Hindlimb muscle (tissue), 1 donor: Measurements from ENCODE around the gene C19orf44. TPM values are rescaled to one million over a fixed set of nuclear protein-coding genes. Genes with fewer than 3 reads are reported as not detected.
"Not testable (repeated sequence)": the region's sequence is repeated elsewhere in the genome, so short reads cannot be mapped to it uniquely, and the experiment has no call there.

Source experiments
- DNase-seq: peaks from one replicate; pipeline ENCODE4 v3.0.0-alpha.2; 2013
- polyA plus RNA-seq: library from polyadenylated mRNA; unstranded; fragments of 120-200 nt; gene quantifications from one replicate; pipeline ENCODE4 v1.2.1, GENCODE V29; 2013; ENCODE audit not compliant: insufficient read length

Gene C19orf44
- polyA plus RNA-seq, 1 donor = 6.2 TPM

DNA sequence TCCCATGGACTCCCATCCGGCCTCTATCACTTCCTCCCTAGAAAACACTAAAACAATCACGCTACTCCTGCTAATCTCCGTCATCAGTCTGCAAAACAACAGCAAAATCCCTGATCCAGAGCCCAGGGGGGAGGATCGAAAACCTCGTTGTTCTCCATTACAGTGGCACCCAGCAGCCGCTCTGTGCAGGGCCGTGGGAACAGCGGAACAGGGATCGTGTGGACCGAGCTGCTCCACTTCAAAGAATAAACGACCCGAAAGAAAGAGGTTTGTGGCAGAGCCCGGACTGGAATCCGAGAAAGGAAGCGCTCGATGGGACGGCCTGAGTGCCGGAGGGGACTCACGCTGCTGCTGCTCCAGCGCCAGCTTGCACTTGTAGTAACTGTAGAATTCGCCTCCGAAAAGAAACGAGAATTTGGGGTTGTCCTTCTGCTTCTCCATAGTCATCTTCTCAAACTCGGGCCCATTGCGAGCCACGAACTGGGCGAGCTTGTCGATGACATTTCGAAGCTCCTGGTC, 45.4 kb downstream of the C19orf44 start:
- DNase-seq = peak; percentile 25

DNA sequence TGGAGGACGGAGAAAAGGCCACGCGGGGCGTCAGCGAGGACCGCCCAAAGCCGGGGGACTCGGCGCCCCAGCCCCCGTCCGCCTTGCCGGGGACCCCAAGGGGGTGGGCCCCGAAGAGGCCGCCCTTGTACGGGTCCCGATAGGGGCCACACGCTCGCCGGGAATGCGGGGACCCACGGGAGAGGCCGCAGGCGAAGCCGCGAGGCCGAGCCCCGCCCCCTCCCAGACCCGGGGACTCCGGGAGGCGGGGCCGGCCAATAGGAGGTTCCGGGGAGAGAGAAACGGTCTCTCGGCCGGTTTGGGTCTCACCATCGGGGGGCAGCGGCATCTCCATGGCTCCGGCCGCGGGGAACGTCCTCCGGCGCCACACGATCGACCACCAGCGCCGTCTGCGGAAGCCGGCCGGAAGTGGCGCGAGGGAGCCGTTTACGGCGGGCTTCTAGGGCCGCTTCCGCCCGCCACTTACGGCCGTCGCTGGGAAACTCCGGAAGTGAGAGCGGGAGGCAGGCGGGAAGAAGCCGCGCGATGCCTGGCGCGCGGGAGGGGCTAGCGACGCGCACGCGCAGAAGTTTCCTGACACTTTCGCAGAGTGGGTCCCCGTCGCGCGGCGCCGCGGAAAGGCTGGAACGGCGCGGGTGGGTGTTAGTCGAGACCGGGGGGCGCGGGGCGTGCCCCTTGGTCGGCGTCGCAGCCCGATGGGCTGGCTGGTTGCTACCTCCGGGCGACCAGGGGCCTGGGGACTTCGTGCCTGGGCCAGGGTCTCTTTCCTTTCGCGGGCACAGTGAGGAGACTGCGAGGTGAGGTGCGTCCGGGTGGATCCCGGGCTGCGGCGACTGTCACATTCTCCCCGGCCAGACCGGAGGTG, 46.1 kb downstream of the C19orf44 start, which contains the start of gene CHERP:
TSS of gene CHERP (minus strand) at position 393 of the 865 bp plus-strand sequence. CDS start at position 334, 59 bp downstream.
- peak; percentile 97 for DNase-seq

DNA sequence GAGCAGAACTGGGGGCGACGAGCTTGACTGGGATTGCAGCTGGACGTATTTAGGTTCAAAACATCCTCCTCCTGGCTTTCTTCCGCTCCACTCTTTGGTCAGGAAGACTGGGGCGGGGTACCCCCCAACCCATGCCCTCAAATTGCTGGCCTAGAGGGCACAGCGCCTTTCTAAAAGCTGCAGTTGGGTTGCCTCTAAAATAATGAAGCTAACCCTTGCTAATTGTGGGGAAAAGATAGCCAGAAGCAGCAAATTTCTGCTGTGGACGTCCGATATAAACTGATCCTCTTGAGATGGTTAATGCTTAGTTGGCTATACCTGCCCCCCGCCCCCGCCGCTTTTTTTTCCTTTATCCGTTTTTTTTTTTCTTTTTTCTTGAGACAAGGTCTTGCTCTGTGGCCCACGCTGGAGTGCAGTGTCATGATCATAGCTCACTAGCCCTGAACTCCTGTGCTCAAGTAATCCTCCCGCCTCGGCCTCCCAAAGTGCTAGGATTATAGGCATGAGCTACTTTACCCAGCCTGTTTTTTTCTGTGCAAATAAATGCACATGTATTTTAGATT, 46.8 kb downstream of the C19orf44 start:
- no peak for DNase-seq

DNA sequence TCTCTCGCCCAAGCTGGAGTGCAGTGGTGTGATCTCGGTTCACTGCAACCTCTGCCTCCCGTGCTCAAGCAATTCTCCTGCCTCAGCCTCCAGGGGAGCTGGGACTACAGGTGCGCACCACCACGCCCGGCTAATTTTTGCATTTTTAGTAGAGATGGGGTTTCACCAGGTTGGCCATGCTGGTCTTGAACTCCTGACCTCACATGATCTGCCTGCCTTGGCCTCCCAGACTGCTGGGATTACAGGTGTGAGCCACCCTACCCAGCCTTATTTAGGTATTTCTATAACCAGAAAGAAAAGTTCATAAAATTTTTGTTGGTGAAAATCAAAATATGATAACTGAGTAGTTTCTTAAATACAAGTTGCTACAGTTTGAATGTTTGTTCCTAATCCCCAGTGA, 47.5 kb downstream of the C19orf44 start:
- DNase-seq = not testable (repeated sequence)

DNA sequence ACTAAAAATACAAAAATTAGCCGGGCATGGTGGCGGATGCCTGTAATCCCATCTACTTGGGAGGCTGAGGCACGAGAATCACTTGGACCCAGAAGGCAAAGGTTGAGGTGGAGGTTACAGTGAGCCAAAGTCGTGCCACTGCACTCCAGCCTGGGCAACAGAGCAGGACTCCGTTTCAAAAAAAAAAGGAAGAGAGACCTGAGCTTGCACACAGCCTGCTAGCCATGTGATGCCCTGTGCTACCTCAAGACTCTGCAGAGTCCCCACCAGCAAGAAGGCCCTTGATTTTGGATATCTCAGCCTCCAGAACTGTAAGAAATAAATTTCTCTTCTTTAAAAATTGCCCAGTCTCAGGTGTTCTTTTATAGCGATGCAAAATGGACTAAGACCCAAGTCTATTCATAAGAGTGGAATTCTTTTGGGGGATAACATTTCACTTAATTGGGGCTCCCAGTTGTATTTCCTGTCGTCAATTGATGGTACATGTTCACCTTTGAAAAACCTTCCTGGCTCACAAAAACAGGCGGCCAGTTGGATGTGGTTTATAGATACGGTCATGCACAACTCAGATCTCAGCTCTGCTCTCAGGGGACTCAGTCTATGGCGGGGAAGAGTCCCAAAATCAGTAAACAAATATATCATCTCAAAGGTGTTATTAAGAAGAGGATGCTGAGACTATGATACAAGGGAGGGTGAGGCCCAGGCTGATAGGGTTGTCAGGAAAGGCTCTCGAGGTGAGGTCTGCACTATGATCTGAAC, 48.5 kb downstream of the C19orf44 start:
- no peak for DNase-seq

DNA sequence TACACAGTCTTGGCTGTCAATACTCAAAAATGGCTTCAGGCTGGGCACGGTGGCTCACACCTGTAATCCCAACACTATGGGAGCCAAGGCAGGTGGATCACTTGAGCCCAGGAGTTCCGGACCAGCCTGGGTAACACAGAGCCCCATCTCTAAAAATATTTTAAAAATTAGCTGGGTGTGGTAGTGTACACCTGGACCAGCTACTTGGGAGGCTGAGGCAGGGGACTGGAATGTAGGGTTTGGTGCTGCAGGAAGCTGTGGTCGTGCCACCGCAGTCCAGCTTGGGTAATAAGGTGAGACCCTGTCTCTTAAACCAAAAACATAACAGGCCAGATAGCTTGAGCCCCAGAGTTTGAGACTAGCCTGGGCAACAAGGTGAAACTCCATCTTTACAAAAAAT, 52.8 kb downstream of the C19orf44 start:
- no peak for DNase-seq

DNA sequence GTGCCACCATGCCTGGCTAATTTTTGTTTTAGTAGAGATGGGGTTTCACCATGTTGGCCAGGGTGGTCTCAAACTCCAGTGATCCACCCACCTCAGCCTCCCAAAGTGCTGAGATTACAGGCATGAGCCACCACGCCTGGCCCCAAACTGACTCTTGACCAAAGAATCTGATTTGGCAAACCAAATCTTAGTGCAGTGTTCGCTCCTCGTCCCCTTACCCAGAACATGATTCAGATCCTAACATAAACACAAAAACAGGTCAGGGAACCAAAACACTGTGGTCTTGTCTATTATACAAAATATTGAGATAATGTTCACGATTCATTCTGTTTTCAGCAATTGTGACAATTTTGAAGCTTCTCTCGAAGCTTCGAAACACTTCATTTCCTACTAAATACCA, 55.7 kb downstream of the C19orf44 start:
- DNase-seq = not testable (repeated sequence)

DNA sequence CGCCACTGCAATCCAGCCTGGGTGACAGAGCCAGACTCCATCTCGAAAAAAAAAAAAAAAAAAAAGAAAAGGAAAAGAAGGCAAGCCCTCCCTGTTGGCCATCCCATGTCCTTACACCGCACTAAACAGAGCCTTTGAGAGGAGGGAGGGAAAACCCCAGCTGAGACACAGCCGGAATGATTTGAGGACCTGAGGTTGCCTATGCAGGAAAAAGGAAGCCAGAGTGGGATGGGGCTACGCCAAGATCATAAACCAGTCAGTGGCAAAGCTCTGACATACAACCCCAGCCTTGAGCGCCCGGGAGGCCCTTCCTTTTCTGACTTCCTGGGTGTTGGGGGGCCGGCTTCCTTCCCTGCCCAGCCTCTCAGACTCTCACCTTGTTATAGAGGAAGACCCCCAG, 58.6 kb downstream of the C19orf44 start:
- no peak for DNase-seq

DNA sequence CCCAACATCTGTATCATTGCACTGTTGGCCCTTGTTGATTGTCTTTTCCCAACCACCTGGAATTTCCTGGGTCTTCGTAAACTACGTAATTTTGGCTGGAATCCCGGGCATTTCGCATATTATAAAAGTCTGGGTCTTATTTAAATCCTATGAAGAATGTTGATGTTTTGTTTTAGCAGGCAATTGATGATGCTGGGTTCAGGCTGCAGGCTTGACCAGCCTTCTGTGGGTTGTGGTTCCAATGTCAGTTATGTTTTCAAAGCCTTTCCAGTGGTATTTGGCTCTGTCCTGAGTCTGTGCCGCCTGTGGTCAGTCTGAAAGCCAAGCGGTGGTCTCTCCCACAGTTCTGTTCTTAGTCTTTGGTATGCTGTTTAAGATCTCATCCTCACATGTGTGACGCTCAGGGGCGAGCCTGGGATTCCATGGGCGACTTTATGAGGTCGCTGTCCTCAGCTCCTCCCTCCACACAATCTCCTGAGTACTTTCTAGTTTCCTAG, 63.6 kb downstream of the C19orf44 start:
- DNase-seq = no peak

DNA sequence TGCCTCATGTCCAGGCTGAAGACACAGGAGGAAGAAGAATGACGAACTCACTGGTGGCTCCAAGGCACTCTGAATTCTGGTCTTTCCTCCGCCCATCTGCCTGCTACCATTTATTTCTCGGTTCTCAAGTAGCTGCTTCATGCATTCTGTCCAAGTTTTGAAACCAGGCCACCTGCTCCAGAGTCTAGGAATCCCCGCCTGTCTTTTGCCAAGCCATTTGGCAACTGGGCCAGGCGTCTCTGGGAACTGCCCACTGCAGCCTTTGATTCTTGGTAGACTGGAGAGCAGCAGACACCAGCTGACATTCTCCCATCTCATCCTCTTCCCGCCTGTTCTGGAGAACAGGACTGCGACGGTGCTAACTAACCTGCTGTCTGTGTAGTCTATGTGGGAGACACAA, 65.2 kb downstream of the C19orf44 start:
- no peak for DNase-seq

DNA sequence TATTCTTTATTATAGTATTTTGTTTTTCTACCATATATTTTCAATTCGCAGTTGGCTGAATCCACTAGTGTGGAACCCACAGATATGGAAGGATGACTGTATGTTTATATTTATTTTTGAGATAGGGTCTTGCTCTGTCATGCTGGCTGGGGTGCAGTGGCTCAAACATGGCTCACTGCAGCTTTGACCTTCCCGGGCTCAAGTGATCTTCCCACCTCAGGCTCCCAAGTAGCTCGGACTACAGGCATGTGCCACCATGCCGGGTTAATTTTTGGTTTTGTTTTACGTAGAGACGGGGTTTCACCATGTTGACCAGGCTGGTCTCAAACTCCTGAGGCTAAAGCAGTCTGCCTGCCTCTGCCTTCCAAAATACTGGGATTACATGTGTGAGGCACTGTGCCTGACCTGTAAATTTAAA, 66.4 kb downstream of the C19orf44 start:
- DNase-seq = no peak

DNA sequence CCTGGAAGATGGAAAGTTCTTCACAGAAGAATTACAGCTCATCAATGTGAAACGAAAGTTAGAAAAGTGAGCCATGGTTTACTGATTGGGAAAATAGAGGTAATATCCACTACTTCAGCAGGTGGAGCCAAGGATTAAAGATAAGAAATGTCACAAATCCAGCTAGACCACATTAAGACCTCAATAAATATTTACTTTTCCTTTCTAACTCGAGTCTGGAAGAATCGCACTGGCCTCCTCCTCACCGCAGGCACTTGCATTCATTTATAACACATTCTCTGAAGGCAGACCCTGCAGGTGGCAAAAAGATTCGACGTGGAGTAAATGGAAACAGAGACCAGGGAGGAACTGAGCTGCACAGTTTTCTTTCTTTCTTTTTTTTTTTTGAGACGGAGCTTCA, 68.6 kb downstream of the C19orf44 start:
- DNase-seq = no peak

DNA sequence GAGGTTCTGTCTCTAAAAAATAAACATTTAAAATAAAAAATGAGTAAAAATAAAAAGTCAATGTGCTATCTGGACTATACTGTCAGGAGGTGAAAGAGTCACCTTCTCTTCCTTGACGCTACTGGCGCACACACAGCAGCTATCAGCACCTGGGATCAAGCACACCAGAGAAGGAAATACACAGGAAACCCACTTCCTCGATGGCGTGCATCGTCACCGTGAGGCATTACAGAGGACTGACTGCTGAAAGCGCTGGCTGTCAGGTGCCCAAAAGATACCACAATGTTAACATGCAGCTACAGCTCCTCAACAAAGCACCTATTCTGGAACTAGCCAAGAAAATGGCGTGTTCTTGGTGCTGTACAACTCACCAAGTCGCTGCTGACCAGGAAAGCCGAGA, 70.0 kb downstream of the C19orf44 start:
- DNase-seq = no peak

DNA sequence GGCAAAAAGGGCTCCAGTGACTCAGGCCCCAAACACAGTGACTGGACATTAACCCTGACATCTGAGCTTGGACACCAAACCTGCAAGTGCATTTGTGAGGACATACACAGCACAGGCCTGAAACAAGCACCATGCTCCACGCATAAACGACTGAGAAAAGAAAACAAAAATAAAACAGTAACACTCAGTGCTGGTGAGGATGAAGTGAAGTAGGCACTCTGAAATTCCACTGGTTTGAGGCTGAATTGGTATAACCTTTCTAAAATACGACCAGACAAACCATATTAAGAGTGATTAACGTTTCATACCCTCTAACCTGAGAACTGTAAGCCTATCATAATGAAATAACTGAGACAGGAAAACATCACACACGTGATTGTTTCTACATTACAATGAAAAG, 70.5 kb downstream of the C19orf44 start:
- DNase-seq = no peak

DNA sequence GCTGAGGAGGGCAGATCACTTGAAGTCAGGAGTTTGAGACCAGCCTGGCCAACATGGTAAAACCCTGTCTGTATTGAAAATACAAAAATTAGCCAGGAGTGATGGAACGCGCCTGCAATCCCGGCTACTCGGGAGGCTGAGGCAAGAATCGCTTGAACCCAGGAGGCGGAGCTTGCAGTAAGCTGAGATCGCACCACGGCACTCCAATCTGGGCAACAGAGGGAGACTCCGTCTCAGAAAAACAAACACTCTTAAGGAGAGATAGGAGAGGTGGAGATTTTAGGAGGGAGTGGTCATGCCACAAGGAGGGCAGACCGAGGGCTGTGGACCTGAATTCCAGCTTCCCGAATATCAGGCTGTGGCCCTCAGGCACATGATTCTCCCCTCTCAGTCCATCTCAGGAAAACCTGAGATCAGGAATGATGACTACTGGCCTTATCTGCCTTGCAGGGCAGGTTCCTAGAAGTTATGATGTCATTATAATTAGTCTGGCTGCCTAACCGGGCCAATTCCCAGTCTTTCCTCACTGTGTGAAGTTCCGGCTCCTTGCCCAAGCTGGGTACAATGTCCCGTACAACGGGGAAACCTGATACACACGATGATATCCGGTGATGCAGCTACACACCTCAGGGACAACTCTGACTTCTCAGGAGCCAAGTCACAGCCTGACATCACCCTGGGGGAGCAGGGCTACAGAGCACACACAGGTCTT, 73.6 kb downstream of the C19orf44 start:
- no peak for DNase-seq

Other genes starting within 250 kb of the C19orf44 start
- 88.4 TPM for gene KLF2, start 171.6 kb upstream of the C19orf44 start, polyA plus RNA-seq
- gene EPS15L1, start 24.4 kb upstream of the C19orf44 start, polyA plus RNA-seq = 26.4 TPM
- gene CALR3, start 227 bp upstream of the C19orf44 start, polyA plus RNA-seq = not detected
- gene CHERP, start 46.0 kb downstream of the C19orf44 start, polyA plus RNA-seq = 41.1 TPM
- 32.3 TPM for gene SLC35E1, start 76.0 kb downstream of the C19orf44 start, polyA plus RNA-seq
- 8.6 TPM for gene MED26, start 131.8 kb downstream of the C19orf44 start, polyA plus RNA-seq
- gene SMIM7, start 163.8 kb downstream of the C19orf44 start, polyA plus RNA-seq = 52.2 TPM
- gene TMEM38A, start 164.7 kb downstream of the C19orf44 start, polyA plus RNA-seq = 159 TPM
- gene NWD1, start 223.5 kb downstream of the C19orf44 start, polyA plus RNA-seq = 0.14 TPM